ENCODE results near the gene C2CD2L.

GRCh38 chr11:119092880-119093842 is 14.0 kb upstream of the C2CD2L start:
- TF ChIP-seq POLR2A (IDR thresholded peaks at IDR 0.05): no peak
- TF ChIP-seq, protein P1, sequence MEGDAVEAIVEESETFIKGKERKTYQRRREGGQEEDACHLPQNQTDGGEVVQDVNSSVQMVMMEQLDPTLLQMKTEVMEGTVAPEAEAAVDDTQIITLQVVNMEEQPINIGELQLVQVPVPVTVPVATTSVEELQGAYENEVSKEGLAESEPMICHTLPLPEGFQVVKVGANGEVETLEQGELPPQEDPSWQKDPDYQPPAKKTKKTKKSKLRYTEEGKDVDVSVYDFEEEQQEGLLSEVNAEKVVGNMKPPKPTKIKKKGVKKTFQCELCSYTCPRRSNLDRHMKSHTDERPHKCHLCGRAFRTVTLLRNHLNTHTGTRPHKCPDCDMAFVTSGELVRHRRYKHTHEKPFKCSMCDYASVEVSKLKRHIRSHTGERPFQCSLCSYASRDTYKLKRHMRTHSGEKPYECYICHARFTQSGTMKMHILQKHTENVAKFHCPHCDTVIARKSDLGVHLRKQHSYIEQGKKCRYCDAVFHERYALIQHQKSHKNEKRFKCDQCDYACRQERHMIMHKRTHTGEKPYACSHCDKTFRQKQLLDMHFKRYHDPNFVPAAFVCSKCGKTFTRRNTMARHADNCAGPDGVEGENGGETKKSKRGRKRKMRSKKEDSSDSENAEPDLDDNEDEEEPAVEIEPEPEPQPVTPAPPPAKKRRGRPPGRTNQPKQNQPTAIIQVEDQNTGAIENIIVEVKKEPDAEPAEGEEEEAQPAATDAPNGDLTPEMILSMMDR (IDR thresholded peaks at IDR 0.05): no peak
